Retinal pigment epithelial cell (primary cell): ENCODE data around the gene RAET1L.

Source experiments
- DNase-seq: peaks from one replicate; pipeline ENCODE4 v3.0.0-alpha.2; 2010; ENCODE audit warnings: low read depth
- H3K4me3 ChIP-seq: 2 replicates; pipeline ENCODE4 v1.5.1; 2011; ENCODE audit warnings: mild to moderate bottlenecking, low read length, control low read depth, moderate library complexity
- TF ChIP-seq, protein P1 (sequence below): conservative IDR thresholded peaks from 2 replicates; pipeline ENCODE4 v1.5.1; 2011; ENCODE audit warnings: low read depth, low read length, control low read depth, inconsistent platforms

The RAET1L gene

GRCh38 chr6:150056156-150056555 is 30.8 kb upstream of the RAET1L start:
- TF ChIP-seq, protein P1, sequence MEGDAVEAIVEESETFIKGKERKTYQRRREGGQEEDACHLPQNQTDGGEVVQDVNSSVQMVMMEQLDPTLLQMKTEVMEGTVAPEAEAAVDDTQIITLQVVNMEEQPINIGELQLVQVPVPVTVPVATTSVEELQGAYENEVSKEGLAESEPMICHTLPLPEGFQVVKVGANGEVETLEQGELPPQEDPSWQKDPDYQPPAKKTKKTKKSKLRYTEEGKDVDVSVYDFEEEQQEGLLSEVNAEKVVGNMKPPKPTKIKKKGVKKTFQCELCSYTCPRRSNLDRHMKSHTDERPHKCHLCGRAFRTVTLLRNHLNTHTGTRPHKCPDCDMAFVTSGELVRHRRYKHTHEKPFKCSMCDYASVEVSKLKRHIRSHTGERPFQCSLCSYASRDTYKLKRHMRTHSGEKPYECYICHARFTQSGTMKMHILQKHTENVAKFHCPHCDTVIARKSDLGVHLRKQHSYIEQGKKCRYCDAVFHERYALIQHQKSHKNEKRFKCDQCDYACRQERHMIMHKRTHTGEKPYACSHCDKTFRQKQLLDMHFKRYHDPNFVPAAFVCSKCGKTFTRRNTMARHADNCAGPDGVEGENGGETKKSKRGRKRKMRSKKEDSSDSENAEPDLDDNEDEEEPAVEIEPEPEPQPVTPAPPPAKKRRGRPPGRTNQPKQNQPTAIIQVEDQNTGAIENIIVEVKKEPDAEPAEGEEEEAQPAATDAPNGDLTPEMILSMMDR = no peak
- DNase-seq = no peak
- no peak overlapping the region for H3K4me3 ChIP-seq

GRCh38 chr6:150055131-150055530 is 29.8 kb upstream of the RAET1L start:
- TF ChIP-seq, protein P1 = no peak
- DNase-seq = no peak
- H3K4me3 ChIP-seq = no peak overlapping the region

GRCh38 chr6:150053450-150053849 is 28.1 kb upstream of the RAET1L start:
- TF ChIP-seq, protein P1 = no peak
- no peak overlapping the region for H3K4me3 ChIP-seq
- DNase-seq = no peak

DNA sequence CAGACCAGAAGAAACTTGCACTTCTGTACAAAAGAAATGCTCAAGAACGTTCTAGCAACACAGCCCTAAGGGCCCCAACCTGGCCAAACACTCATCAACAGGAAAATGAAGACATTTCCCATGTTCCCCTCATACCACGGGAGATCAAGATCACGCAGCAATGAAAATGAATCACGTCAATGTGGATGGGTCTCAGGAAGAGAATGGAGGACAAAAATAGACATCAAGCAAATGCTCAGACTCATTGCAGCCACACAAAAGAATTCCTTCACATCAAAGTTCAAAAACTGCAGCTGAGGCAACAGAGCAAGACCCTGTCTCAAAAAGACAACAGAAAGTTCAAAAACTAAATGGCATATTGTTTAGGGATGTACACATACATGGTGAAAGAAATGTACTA is 25.5 kb upstream of the RAET1L start:
- DNase-seq = no peak
- H3K4me3 ChIP-seq = no peak overlapping the region
- TF ChIP-seq, protein P1 = no peak

DNA sequence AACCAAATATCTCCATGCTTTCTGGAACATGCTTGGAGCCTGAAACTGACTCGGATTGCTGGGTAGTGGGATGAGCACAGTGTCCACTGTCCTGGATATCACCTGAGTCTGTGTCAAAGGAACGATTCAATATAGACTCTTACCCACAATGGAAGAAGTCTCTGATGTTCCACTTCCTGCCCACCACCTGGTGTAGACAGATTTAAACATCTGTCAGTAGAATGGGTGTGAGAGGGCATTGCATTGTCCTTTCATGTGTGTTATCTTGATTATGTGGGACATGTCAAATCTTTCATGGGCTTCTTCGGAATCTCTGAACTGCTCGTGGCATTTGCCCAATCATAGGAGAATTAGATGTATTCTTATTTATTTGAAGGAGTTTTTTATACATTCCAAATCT is 22.8 kb upstream of the RAET1L start:
- H3K4me3 ChIP-seq = no peak overlapping the region
- TF ChIP-seq, protein P1 = no peak
- no peak for DNase-seq

- DNase-seq = no peak
- no peak overlapping the region for H3K4me3 ChIP-seq
- TF ChIP-seq, protein P1 = no peak
These were observed 21.6 kb upstream of the RAET1L start for GRCh38 chr6:150046943-150047342.

GRCh38 chr6:150044621-150045145 is 19.4 kb upstream of the RAET1L start:
- DNase-seq = no peak
- H3K4me3 ChIP-seq = no peak overlapping the region
- TF ChIP-seq, protein P1 = no peak
